K562 (cell line): Measurements from ENCODE around the gene SUMO3. TPM values are rescaled to one million over a fixed set of nuclear protein-coding genes. Genes with fewer than 3 reads are reported as not detected.

ENCODE experiments used
- CC2D1A ChIP-seq: fragments of 450-650 bp; IDR thresholded peaks from 2 replicates; pipeline ENCODE4 v1.6.1; 2017; ENCODE audit warnings: mild to moderate bottlenecking
- HNRNPL ChIP-seq: fragments of 200-400 bp; formaldehyde crosslinking; IDR thresholded peaks from 2 replicates; pipeline ENCODE4 v1.6.1; 2017; ENCODE audit warnings: low read depth, mild to moderate bottlenecking, low read length
- MAFK ChIP-seq: IDR thresholded peaks from 2 replicates; pipeline ENCODE4 v1.6.1; 2011; ENCODE audit warnings: low read length, improper control_type of control experiment
- MCM7 ChIP-seq, 2 experiments: fragments of 450-650 bp; IDR thresholded peaks; 2 replicates each; pipeline ENCODE4 v1.6.1; 2016 to 2018
- POLR2H ChIP-seq: IDR thresholded peaks from 2 replicates; pipeline ENCODE4 v1.6.1; 2016; ENCODE audit warnings: missing genetic modification characterization, low read depth, mild to moderate bottlenecking, control low read depth, missing compliant biosample characterization, moderate library complexity
- RBFOX2 ChIP-seq: fragments of 200-400 bp; formaldehyde crosslinking; IDR thresholded peaks from 2 replicates; pipeline ENCODE4 v1.6.1; 2017; ENCODE audit warnings: low read depth, mild to moderate bottlenecking, low read length, moderate library complexity
- SMAD2 ChIP-seq: fragments of 150-350 bp; IDR thresholded peaks from 2 replicates; pipeline ENCODE4 v1.6.1; 2014; ENCODE audit warnings: low read depth, mild to moderate bottlenecking, low read length
- ZNF133 ChIP-seq: fragments of 250-450 bp; sonication (Bioruptor Pico); IDR thresholded peaks from 2 replicates; pipeline ENCODE4 v1.4.0; 2020; ENCODE audit warnings: mild to moderate bottlenecking
- ZNF263 ChIP-seq: sonication (generic); formaldehyde crosslinking; IDR thresholded peaks from 2 replicates; pipeline ENCODE4 v1.8.0; 2022; ENCODE audit warnings: mild to moderate bottlenecking, missing genetic modification reagents, borderline replicate concordance
- ZNF431 ChIP-seq: sonication (generic); formaldehyde crosslinking; IDR thresholded peaks from 2 replicates; pipeline ENCODE4 v1.8.0; 2022; ENCODE audit warnings: mild to moderate bottlenecking, missing genetic modification reagents
- ZNF583 ChIP-seq: fragments of 250-450 bp; sonication (Bioruptor Pico); IDR thresholded peaks from 2 replicates; pipeline ENCODE4 v1.4.0; 2020
- ZNF584 ChIP-seq: fragments of 200-800 bp; sonication (Bioruptor generic); IDR thresholded peaks from 2 replicates; pipeline ENCODE4 v1.6.1; 2016; ENCODE audit warnings: low read depth, mild to moderate bottlenecking, missing genetic modification characterization, missing compliant biosample characterization
- polyA plus RNA-seq, 8 experiments: library from polyadenylated mRNA; depleted of rRNA in 4 of 8; stranded (reverse) in 5 of 8; unstranded in 3 of 8; fragments of >200 nt; fragmentation: Nextera tagmentation in 2 of 8; fragmentation: Illumina TruSeq in 1 of 8; extraction: Ambion mirVana in 2 of 8; extraction: Trizol in 1 of 8; gene quantifications; 2 replicates each; pipeline versions ENCODE4 v1.2.1 to v1.2.3, GENCODE V29; 2011 to 2014; ENCODE audit warnings: inconsistent platforms in 1 of 8, missing spikeins in 1 of 8
- total RNA-seq, 7 experiments: library from RNA; depleted of rRNA in 6 of 7; stranded (reverse); fragments of >200 nt in 6 of 7; fragmentation: Illumina TruSeq in 2 of 7; extraction: Trizol in 2 of 7; gene quantifications; 2 replicates each; pipeline versions ENCODE4 v1.2.1 to v1.2.3, GENCODE V29; 2011 to 2021; ENCODE audit warnings: low replicate concordance in 1 of 7
- TF ChIP-seq, protein P1 (sequence below), 3 experiments: fragments of 200-800 bp in 1 of 3; sonication (Bioruptor generic) in 1 of 3; sonication (generic) in 1 of 3; formaldehyde crosslinking in 1 of 3; IDR thresholded peaks; 2 replicates each; pipeline versions ENCODE4 v1.6.1 to v1.8.0; 2016 to 2022; ENCODE audit warnings: mild to moderate bottlenecking in 2 of 3, missing compliant biosample characterization in 2 of 3, missing genetic modification characterization in 2 of 3, missing genetic modification reagents in 1 of 3
- TF ChIP-seq, protein P2 (sequence below): fragments of 450-650 bp; IDR thresholded peaks from 2 replicates; pipeline ENCODE4 v1.6.1; 2017; ENCODE audit warnings: antibody characterized with exemption, mild to moderate bottlenecking
- TF ChIP-seq, protein P3 (sequence below): sonication (generic); formaldehyde crosslinking; IDR thresholded peaks from 2 replicates; pipeline ENCODE4 v1.8.0; 2022; ENCODE audit warnings: mild to moderate bottlenecking, missing genetic modification reagents
- TF ChIP-seq, protein P4 (sequence below): conservative IDR thresholded peaks from 2 replicates; pipeline ENCODE4 v1.6.1; 2011; ENCODE audit warnings: low read depth, mild to moderate bottlenecking, low read length; ENCODE audit not compliant: control insufficient read depth

SUMO3 gene
- total and polyA plus RNA-seq, 9 of the 15 experiments (the other 6 are each of a cell fraction or from before 2014, with no cell fraction given): 13.9 to 143 (median 113) TPM

DNA sequence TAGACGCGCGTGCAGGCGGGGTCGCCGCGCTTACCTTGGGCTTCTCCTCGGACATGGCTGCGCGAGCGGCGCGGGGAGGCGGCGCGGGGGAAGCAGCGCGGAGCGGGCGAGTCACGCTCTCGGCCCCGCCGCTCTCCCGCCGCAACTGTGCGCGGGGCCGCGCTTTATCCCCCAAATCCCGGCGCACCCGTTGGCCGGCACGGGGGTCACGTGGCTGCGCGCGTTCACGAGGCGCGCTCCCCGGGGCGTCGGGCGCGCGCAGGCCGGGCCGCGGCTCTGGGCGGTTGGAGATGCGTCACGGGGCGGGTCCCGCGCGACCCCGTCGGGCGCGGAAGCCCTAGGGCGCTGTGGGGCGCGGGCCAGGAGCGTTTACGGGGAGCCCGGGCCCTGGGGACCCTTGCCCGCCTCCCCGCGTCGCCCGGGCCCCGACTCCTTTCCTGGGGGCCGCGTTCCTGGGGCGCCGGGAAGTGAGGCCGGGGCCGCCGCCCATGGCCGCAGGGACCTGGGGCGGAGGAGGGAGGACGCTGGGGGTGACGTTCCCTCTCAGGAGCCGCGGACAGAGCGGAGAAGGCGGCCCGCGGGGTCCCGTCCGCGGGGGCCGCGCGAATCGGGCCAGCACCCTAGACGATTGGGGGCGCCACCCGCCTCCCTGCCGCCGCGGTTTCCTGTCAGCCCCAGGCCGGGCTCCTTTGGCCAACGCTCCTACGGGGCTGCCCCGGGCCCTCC is at the start of gene SUMO3 (continued):
- TF ChIP-seq, protein P1, sequence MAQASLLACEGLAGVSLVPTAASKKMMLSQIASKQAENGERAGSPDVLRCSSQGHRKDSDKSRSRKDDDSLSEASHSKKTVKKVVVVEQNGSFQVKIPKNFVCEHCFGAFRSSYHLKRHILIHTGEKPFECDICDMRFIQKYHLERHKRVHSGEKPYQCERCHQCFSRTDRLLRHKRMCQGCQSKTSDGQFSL (CRISPR knock-in tag; IDR thresholded peaks at IDR 0.05): no peak
- TF ChIP-seq, protein P1 (tag; IDR thresholded peaks at IDR 0.05): no peak
- TF ChIP-seq, protein P2, sequence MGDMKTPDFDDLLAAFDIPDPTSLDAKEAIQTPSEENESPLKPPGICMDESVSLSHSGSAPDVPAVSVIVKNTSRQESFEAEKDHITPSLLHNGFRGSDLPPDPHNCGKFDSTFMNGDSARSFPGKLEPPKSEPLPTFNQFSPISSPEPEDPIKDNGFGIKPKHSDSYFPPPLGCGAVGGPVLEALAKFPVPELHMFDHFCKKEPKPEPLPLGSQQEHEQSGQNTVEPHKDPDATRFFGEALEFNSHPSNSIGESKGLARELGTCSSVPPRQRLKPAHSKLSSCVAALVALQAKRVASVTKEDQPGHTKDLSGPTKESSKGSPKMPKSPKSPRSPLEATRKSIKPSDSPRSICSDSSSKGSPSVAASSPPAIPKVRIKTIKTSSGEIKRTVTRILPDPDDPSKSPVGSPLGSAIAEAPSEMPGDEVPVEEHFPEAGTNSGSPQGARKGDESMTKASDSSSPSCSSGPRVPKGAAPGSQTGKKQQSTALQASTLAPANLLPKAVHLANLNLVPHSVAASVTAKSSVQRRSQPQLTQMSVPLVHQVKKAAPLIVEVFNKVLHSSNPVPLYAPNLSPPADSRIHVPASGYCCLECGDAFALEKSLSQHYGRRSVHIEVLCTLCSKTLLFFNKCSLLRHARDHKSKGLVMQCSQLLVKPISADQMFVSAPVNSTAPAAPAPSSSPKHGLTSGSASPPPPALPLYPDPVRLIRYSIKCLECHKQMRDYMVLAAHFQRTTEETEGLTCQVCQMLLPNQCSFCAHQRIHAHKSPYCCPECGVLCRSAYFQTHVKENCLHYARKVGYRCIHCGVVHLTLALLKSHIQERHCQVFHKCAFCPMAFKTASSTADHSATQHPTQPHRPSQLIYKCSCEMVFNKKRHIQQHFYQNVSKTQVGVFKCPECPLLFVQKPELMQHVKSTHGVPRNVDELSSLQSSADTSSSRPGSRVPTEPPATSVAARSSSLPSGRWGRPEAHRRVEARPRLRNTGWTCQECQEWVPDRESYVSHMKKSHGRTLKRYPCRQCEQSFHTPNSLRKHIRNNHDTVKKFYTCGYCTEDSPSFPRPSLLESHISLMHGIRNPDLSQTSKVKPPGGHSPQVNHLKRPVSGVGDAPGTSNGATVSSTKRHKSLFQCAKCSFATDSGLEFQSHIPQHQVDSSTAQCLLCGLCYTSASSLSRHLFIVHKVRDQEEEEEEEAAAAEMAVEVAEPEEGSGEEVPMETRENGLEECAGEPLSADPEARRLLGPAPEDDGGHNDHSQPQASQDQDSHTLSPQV: peak; percentile 68
- TF ChIP-seq MAFK (no peak), MCM7 (IDR thresholded peaks at IDR 0.05) (no peak), HNRNPL (peak; percentile 30; the same call in 1 of the 2 replicates), SMAD2 (no peak), POLR2H (peak; percentile 91), RBFOX2 (peak; percentile 67), CC2D1A (no peak), ZNF584 (CRISPR knock-in tag) (peak; percentile 98), ZNF431 (CRISPR knock-in tag) (no peak), ZNF263 (peak; percentile 72), ZNF133 (CRISPR knock-in tag) (0 out of 2 replicates have a peak, but pooled peaks have one; percentile 81), ZNF583 (CRISPR knock-in tag) (peak; percentile 98)
- TF ChIP-seq, protein P3, sequence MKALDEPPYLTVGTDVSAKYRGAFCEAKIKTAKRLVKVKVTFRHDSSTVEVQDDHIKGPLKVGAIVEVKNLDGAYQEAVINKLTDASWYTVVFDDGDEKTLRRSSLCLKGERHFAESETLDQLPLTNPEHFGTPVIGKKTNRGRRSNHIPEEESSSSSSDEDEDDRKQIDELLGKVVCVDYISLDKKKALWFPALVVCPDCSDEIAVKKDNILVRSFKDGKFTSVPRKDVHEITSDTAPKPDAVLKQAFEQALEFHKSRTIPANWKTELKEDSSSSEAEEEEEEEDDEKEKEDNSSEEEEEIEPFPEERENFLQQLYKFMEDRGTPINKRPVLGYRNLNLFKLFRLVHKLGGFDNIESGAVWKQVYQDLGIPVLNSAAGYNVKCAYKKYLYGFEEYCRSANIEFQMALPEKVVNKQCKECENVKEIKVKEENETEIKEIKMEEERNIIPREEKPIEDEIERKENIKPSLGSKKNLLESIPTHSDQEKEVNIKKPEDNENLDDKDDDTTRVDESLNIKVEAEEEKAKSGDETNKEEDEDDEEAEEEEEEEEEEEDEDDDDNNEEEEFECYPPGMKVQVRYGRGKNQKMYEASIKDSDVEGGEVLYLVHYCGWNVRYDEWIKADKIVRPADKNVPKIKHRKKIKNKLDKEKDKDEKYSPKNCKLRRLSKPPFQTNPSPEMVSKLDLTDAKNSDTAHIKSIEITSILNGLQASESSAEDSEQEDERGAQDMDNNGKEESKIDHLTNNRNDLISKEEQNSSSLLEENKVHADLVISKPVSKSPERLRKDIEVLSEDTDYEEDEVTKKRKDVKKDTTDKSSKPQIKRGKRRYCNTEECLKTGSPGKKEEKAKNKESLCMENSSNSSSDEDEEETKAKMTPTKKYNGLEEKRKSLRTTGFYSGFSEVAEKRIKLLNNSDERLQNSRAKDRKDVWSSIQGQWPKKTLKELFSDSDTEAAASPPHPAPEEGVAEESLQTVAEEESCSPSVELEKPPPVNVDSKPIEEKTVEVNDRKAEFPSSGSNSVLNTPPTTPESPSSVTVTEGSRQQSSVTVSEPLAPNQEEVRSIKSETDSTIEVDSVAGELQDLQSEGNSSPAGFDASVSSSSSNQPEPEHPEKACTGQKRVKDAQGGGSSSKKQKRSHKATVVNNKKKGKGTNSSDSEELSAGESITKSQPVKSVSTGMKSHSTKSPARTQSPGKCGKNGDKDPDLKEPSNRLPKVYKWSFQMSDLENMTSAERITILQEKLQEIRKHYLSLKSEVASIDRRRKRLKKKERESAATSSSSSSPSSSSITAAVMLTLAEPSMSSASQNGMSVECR (CRISPR knock-in tag): peak; percentile 31; the same call in 1 of the 2 replicates
- TF ChIP-seq, protein P4, sequence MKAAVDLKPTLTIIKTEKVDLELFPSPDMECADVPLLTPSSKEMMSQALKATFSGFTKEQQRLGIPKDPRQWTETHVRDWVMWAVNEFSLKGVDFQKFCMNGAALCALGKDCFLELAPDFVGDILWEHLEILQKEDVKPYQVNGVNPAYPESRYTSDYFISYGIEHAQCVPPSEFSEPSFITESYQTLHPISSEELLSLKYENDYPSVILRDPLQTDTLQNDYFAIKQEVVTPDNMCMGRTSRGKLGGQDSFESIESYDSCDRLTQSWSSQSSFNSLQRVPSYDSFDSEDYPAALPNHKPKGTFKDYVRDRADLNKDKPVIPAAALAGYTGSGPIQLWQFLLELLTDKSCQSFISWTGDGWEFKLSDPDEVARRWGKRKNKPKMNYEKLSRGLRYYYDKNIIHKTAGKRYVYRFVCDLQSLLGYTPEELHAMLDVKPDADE: peak; percentile 71
